22Rv1 (cell line): ENCODE results near the gene HSPA6.
"Not testable (repeated sequence)": the region's sequence is repeated elsewhere in the genome, so short reads cannot be mapped to it uniquely, and the experiment has no call there.

ENCODE experiments used
- H3K27ac ChIP-seq: fragments of 450-650 bp; 2 replicates; pipeline ENCODE4 v1.5.1; 2017
- ZFX ChIP-seq: fragments of 450-650 bp; IDR thresholded peaks from 2 replicates; pipeline ENCODE4 v1.6.1; 2017; ENCODE audit warnings: antibody characterized with exemption, borderline replicate concordance
- TF ChIP-seq, protein P1 (sequence below): fragments of 450-650 bp; IDR thresholded peaks from 2 replicates; pipeline ENCODE4 v1.5.1; 2017; ENCODE audit warnings: mild to moderate bottlenecking

Gene HSPA6

DNA sequence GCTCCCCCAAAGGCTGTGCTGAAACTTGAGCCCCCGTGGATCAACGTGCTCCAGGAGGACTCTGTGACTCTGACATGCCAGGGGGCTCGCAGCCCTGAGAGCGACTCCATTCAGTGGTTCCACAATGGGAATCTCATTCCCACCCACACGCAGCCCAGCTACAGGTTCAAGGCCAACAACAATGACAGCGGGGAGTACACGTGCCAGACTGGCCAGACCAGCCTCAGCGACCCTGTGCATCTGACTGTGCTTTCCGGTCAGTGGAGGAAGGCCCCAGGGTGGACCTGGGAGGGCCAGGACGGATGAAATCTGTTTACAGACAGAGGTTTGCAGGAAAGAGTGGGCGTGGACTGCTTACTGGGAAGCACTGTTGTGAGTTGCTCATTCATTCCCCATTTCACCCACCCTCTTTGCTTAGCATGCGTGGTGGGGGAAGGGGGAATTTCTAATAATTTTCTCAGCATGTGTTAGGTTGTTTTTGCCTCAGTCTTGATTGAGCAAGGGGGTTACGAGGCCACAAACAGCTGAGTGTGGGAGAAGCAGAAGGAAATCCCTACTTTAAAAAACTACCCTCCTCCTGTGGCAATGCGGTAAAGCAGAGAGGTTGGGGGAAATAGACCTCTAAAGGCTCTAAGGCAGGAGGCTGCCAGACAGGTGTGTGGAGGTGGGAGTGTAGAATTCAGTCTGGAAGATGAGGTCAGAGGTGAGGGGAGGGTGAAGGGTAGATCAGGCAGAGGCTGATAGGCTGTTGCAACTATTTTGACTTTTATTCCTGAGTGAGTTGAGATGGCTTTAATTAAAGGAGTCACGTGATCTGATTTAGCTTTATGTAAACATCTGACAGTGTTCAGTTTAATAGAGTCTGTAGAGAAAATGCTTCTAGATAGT lies 17.8 kb upstream of the HSPA6 start:
- no peak overlapping the region for H3K27ac ChIP-seq
- no peak for TF ChIP-seq ZFX
- TF ChIP-seq, protein P1, sequence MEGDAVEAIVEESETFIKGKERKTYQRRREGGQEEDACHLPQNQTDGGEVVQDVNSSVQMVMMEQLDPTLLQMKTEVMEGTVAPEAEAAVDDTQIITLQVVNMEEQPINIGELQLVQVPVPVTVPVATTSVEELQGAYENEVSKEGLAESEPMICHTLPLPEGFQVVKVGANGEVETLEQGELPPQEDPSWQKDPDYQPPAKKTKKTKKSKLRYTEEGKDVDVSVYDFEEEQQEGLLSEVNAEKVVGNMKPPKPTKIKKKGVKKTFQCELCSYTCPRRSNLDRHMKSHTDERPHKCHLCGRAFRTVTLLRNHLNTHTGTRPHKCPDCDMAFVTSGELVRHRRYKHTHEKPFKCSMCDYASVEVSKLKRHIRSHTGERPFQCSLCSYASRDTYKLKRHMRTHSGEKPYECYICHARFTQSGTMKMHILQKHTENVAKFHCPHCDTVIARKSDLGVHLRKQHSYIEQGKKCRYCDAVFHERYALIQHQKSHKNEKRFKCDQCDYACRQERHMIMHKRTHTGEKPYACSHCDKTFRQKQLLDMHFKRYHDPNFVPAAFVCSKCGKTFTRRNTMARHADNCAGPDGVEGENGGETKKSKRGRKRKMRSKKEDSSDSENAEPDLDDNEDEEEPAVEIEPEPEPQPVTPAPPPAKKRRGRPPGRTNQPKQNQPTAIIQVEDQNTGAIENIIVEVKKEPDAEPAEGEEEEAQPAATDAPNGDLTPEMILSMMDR = no peak

DNA sequence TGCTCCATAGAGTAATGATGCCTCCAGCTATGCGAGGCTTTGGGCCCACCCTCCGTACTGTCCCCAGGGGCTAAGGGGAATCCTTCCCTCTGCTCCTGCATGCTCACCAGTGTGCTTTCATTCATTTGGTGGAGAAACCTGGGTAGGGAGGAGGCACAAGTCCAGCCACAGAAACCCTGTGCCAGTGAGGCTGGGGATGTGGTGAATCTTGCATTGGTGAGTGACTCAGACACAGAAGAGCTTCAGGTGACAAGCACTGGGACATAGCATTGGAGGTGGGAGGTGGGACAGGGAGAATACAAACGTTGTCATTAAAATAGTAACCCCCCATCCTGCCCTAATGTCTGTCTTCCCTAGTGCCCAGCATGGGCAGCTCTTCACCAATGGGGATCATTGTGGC lies 13.9 kb upstream of the HSPA6 start:
- H3K27ac ChIP-seq = no peak overlapping the region
- no peak for TF ChIP-seq ZFX
- TF ChIP-seq, protein P1 = no peak

GRCh38 chr1:161511018-161511755 lies 13.2 kb upstream of the HSPA6 start:
- H3K27ac ChIP-seq = no peak overlapping the region
- TF ChIP-seq, protein P1 = no peak
- TF ChIP-seq ZFX = no peak

DNA sequence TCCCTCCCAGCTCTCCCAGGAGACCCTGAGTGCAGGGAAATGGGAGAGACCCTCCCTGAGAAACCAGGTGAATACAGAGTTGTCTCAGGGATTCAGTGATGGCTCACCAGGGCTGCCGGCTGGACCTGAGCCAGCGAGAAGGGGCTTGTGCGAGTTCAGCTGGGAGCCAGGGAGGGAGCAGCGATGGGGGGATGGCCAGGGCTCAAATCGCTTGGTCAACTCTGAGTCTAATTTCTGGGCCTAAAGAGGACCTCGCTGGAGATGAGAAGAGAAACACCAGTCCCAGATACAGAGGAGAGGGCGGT lies 12.6 kb upstream of the HSPA6 start:
- no peak overlapping the region for H3K27ac ChIP-seq
- no peak for TF ChIP-seq ZFX
- TF ChIP-seq, protein P1 = no peak

GRCh38 chr1:161512636-161513447 lies 11.5 kb upstream of the HSPA6 start:
- not testable (repeated sequence) for H3K27ac ChIP-seq

GRCh38 chr1:161513448-161513780 lies 10.9 kb upstream of the HSPA6 start:
- H3K27ac ChIP-seq = not testable (repeated sequence)

DNA sequence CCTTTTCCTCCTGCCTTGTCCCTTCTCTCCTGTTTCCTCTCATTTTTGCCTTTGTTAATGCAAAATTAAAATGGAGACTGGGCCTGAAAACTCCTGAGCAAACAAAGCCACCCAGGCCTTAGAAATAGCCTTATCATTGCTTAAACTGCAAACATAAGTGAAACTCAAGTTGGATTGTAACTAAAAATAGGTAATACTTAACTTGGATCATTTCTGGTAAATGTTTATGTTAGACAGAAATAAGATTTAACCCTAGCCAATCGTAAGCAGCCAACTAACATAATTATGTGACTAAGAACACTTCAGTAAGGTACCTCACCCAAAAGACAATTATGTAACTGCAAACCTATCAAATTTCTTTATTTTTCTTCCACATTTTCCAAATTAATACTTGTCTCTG lies 10.4 kb upstream of the HSPA6 start:
- H3K27ac ChIP-seq = not testable (repeated sequence)

DNA sequence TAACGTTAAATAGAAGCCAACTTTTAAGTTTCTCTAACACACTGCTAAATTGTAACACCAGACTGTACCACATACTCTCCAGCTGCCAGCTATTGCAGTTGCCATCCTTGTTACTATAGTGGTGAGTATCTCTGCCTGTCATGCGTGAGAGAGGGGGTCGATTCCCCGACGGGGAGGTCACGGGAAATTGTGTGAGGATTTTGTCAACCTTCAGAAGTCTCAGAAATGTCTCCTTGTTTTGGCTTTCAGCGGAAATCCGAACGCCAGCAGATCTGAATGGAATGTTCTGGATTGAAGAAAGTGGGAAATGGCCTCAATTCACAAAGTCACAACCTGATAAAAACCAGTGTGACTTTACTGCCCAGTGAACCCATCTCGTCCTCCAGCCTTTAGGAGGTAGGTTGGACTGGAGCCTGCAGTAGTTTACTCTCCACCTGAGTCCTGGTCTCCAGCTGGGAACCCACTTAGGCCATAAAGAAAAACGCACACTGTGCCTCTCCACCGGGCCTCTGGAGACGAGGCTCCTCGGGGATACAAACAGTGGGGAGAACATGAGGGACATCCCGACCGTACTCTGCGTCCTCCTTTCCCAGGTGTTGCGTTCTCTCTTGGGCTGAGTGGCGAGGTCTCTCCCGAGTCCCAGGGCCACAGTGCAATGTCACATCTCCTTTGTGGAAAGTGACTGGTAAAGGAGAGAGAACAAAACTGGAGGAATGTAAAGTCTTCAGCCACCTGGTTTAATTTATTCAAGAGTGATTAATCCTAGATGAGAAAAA lies 1.1 kb upstream of the HSPA6 start:
- not testable (repeated sequence) for H3K27ac ChIP-seq

GRCh38 chr1:161524742-161525291 lies 477 bp downstream of the HSPA6 start:
- not testable (repeated sequence) for H3K27ac ChIP-seq

GRCh38 chr1:161525321-161525720 lies 981 bp downstream of the HSPA6 start:
- not testable (repeated sequence) for H3K27ac ChIP-seq

DNA sequence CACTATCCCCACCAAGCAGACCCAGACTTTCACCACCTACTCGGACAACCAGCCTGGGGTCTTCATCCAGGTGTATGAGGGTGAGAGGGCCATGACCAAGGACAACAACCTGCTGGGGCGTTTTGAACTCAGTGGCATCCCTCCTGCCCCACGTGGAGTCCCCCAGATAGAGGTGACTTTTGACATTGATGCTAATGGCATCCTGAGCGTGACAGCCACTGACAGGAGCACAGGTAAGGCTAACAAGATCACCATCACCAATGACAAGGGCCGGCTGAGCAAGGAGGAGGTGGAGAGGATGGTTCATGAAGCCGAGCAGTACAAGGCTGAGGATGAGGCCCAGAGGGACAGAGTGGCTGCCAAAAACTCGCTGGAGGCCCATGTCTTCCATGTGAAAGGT lies 1.6 kb downstream of the HSPA6 start:
- H3K27ac ChIP-seq = not testable (repeated sequence)

DNA sequence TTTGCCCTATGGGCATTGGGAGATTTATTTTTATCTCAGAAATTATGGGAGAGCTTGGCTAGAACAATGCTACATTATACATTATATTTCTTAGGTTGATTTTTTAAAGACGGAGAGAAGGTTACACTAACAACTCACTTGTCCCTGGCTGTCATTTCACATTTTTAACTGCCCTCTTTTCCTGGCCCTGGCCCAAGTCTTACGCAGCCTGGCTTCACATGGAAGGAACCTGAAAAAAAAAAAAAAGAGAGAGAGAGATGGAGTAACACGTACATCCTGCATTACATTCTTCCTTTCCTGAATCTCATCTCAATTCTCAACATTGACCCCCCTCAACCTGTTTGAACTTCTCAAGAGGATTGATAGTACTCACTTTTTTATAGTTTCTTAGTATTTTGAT lies 4.2 kb downstream of the HSPA6 start:
- not testable (repeated sequence) for H3K27ac ChIP-seq

DNA sequence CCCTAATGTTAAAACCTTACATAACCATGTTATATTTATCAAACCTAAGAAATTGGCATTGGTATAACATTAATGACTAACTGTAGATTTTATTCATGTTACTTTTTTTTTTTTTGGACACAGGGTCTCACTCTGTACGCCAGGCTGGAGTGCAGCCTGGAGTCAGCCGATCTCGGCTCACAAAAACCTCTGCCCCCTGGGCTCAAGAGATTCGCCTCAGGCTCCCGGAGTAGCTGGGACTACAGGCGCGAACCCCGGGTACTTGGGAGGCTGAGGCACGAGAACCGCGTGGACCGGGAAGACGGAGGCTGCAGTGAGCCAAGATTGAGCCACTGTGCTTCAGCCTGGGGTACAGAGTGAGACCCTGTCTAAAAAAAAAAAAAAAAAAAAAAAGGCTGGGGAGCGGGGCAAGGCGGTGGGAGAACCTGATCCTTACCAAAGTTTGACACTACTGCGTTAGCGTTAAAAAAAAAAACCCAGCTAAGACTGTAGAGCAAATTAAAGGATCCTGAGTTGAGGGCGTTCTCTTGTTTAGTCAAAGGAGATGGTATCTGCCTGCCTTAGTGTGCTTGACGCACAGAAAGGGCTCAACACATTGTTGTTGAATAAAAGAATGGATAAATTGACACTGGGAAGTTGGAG lies 5.2 kb downstream of the HSPA6 start:
- not testable (repeated sequence) for H3K27ac ChIP-seq

GRCh38 chr1:161530158-161530557 lies 5.8 kb downstream of the HSPA6 start:
- H3K27ac ChIP-seq = peak overlapping the region; percentile 67
